ENCODE data around the gene LRCH4.
A peak's percentile ranks its signal among the peaks of the same experiment; 100 is the strongest.
"Not testable (repeated sequence)": the region's sequence is repeated elsewhere in the genome, so short reads cannot be mapped to it uniquely, and the experiment has no call there.

The LRCH4 gene

GRCh38 chr7:100544967-100545359, 41.0 kb downstream of the LRCH4 start:
- Histone ChIP-seq H3F3A (ENCODE audit: low read depth) (no peaks in the 10 kb centered on the region), H4K20me1 (ENCODE audit: insufficient read depth, low read length, poor library complexity, severe bottlenecking) (no peaks in the 10 kb centered on the region), H3K36me3 (ENCODE audit: insufficient read depth, low read length) (no peaks in the 10 kb centered on the region; the same call in 1 of the 2 replicates), H3K9ac (ENCODE audit: low read depth, low read length, poor library complexity, severe bottlenecking) (peak overlapping the region; percentile 9), H2AFZ (ENCODE audit: low read length) (no peak overlapping the region), H3K9me3 (ENCODE audit: insufficient read depth, low read depth, low read length) (no peaks in the 10 kb centered on the region), H3K4me2 (ENCODE audit: low read depth, low read length, poor library complexity, severe bottlenecking) (peak overlapping the region; percentile 37), H3K79me2 (ENCODE audit: insufficient read depth, low read length) (peaks cover 22% of the 10 kb centered on the region), H3K27me3 (ENCODE audit: insufficient read depth, low read length, poor library complexity, severe bottlenecking) (no peaks in the 10 kb centered on the region), H3K4me1 (ENCODE audit: insufficient read depth, low read length, poor library complexity, severe bottlenecking) (peaks cover 52% of the 10 kb centered on the region), H3K9me2 (replicated peaks; ENCODE audit: low read depth, low read length) (no peaks in the 10 kb centered on the region), H3K4me3 (ENCODE audit: low read length, poor library complexity, severe bottlenecking) (no peak overlapping the region)
- TF ChIP-seq, protein P1, sequence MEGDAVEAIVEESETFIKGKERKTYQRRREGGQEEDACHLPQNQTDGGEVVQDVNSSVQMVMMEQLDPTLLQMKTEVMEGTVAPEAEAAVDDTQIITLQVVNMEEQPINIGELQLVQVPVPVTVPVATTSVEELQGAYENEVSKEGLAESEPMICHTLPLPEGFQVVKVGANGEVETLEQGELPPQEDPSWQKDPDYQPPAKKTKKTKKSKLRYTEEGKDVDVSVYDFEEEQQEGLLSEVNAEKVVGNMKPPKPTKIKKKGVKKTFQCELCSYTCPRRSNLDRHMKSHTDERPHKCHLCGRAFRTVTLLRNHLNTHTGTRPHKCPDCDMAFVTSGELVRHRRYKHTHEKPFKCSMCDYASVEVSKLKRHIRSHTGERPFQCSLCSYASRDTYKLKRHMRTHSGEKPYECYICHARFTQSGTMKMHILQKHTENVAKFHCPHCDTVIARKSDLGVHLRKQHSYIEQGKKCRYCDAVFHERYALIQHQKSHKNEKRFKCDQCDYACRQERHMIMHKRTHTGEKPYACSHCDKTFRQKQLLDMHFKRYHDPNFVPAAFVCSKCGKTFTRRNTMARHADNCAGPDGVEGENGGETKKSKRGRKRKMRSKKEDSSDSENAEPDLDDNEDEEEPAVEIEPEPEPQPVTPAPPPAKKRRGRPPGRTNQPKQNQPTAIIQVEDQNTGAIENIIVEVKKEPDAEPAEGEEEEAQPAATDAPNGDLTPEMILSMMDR (conservative IDR thresholded peaks at IDR 0.05; ENCODE audit: low read length) = no peak
- TF ChIP-seq EZH2phosphoT487 (IDR thresholded peaks at IDR 0.05; ENCODE audit: borderline replicate concordance) = no peak

- Histone ChIP-seq H2AFZ (ENCODE audit: low read length) (no peak overlapping the region), H3K4me2 (ENCODE audit: low read depth, low read length, poor library complexity, severe bottlenecking) (peak overlapping the region; percentile 14), H3F3A (ENCODE audit: low read depth) (no peaks in the 10 kb centered on the region), H4K20me1 (ENCODE audit: insufficient read depth, low read length, poor library complexity, severe bottlenecking) (no peaks in the 10 kb centered on the region), H3K4me1 (ENCODE audit: insufficient read depth, low read length, poor library complexity, severe bottlenecking) (peaks cover 53% of the 10 kb centered on the region), H3K9ac (ENCODE audit: low read depth, low read length, poor library complexity, severe bottlenecking) (no peak overlapping the region), H3K79me2 (ENCODE audit: insufficient read depth, low read length) (peaks cover 27% of the 10 kb centered on the region), H3K27me3 (ENCODE audit: insufficient read depth, low read length, poor library complexity, severe bottlenecking) (no peaks in the 10 kb centered on the region), H3K9me3 (ENCODE audit: insufficient read depth, low read depth, low read length) (no peaks in the 10 kb centered on the region), H3K4me3 (ENCODE audit: low read length, poor library complexity, severe bottlenecking) (no peak overlapping the region), H3K9me2 (replicated peaks; ENCODE audit: low read depth, low read length) (no peaks in the 10 kb centered on the region), H3K36me3 (ENCODE audit: insufficient read depth, low read length) (no peaks in the 10 kb centered on the region; the same call in 1 of the 2 replicates)
- TF ChIP-seq, protein P1 (conservative IDR thresholded peaks at IDR 0.05; ENCODE audit: low read length) = no peak
- no peak for TF ChIP-seq EZH2phosphoT487 (IDR thresholded peaks at IDR 0.05; ENCODE audit: borderline replicate concordance)
These were observed 41.5 kb downstream of the LRCH4 start for GRCh38 chr7:100544386-100544785.

DNA sequence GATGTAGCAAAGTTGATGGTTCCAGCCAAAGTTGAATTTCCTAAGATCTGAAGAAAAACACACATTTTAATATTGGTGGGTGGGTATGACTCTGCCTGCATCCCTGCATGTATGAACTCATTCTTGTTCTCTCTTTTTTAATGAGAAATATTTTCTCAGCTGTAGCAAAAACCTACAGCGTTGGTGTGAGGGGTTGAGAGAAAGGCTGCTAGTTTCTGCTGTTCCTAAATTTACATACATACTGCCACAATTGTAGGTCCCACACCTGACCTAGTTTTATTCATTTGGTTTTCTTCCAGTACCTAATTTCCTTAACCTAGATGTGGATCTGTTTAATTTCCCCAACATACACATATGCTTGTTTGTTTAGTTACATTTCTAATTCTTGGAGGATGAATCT, 42.3 kb downstream of the LRCH4 start:
- Histone ChIP-seq H3F3A (ENCODE audit: low read depth) (no peaks in the 10 kb centered on the region), H2AFZ (ENCODE audit: low read length) (no peak overlapping the region), H4K20me1 (ENCODE audit: insufficient read depth, low read length, poor library complexity, severe bottlenecking) (no peaks in the 10 kb centered on the region), H3K4me1 (ENCODE audit: insufficient read depth, low read length, poor library complexity, severe bottlenecking) (peaks cover 53% of the 10 kb centered on the region), H3K36me3 (ENCODE audit: insufficient read depth, low read length) (no peaks in the 10 kb centered on the region; the same call in 1 of the 2 replicates), H3K9me2 (replicated peaks; ENCODE audit: low read depth, low read length) (no peaks in the 10 kb centered on the region), H3K4me3 (ENCODE audit: low read length, poor library complexity, severe bottlenecking) (no peak overlapping the region), H3K9me3 (ENCODE audit: insufficient read depth, low read depth, low read length) (no peaks in the 10 kb centered on the region), H3K79me2 (ENCODE audit: insufficient read depth, low read length) (peaks cover 27% of the 10 kb centered on the region), H3K27me3 (ENCODE audit: insufficient read depth, low read length, poor library complexity, severe bottlenecking) (no peaks in the 10 kb centered on the region), H3K9ac (ENCODE audit: low read depth, low read length, poor library complexity, severe bottlenecking) (no peak overlapping the region), H3K4me2 (ENCODE audit: low read depth, low read length, poor library complexity, severe bottlenecking) (peak overlapping the region; percentile 14)
- TF ChIP-seq, protein P1 (conservative IDR thresholded peaks at IDR 0.05; ENCODE audit: low read length) = no peak
- no peak for TF ChIP-seq EZH2phosphoT487 (IDR thresholded peaks at IDR 0.05; ENCODE audit: borderline replicate concordance)

- H3K27me3 ChIP-seq (ENCODE audit: insufficient read depth, low read length, poor library complexity, severe bottlenecking); H3F3A ChIP-seq (ENCODE audit: low read depth); H3K9me3 ChIP-seq (ENCODE audit: insufficient read depth, low read depth, low read length); H2AFZ ChIP-seq (ENCODE audit: low read length); H3K36me3 ChIP-seq (ENCODE audit: insufficient read depth, low read length); H3K9me2 ChIP-seq (replicated peaks; ENCODE audit: low read depth, low read length); H3K4me3 ChIP-seq (ENCODE audit: low read length, poor library complexity, severe bottlenecking); H3K9ac ChIP-seq (ENCODE audit: low read depth, low read length, poor library complexity, severe bottlenecking); H4K20me1 ChIP-seq (ENCODE audit: insufficient read depth, low read length, poor library complexity, severe bottlenecking): not testable (repeated sequence)
- Histone ChIP-seq H3K79me2 (ENCODE audit: insufficient read depth, low read length) (peaks cover 16% of the 10 kb centered on the region), H3K4me1 (ENCODE audit: insufficient read depth, low read length, poor library complexity, severe bottlenecking) (peaks cover 48% of the 10 kb centered on the region), H3K4me2 (ENCODE audit: low read depth, low read length, poor library complexity, severe bottlenecking) (peak overlapping the region; percentile 15)
These were observed 44.6 kb downstream of the LRCH4 start for GRCh38 chr7:100541309-100541708.

Data from Loucy (cell line).